ENCODE results near the gene MRO.

MRO gene

DNA sequence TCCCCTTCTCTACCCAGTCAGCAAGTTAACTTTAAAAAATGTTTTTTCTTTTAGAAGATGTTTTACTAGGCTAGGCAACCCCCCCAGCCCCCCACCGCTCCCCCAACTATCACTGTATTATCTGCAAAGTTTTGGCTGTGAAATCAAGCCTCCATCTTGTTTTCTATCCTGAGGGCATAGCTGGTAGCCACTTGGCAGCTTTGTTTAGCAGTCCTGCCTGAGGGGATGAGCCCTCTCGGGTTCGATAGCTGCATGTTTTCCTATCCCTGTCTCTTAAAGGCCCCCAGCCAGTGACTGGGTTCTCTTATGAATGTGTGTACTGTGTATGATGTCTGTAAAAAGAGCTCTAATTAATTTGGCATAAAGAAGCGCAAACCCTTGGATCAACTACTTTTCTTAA is 43.4 kb downstream of the MRO start:
- in situ Hi-C loops (cut with MboI; ENCODE audit: low sequenced_read_pairs, unreplicated experiment): no loop called here
- no peak for DNase-seq (ENCODE audit: low spot score)
- TF ChIP-seq, protein P1, sequence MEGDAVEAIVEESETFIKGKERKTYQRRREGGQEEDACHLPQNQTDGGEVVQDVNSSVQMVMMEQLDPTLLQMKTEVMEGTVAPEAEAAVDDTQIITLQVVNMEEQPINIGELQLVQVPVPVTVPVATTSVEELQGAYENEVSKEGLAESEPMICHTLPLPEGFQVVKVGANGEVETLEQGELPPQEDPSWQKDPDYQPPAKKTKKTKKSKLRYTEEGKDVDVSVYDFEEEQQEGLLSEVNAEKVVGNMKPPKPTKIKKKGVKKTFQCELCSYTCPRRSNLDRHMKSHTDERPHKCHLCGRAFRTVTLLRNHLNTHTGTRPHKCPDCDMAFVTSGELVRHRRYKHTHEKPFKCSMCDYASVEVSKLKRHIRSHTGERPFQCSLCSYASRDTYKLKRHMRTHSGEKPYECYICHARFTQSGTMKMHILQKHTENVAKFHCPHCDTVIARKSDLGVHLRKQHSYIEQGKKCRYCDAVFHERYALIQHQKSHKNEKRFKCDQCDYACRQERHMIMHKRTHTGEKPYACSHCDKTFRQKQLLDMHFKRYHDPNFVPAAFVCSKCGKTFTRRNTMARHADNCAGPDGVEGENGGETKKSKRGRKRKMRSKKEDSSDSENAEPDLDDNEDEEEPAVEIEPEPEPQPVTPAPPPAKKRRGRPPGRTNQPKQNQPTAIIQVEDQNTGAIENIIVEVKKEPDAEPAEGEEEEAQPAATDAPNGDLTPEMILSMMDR (IDR thresholded peaks at IDR 0.05; ENCODE audit: borderline replicate concordance, control extremely low read depth, extremely low read depth, insufficient read depth, missing control alignments): no peak

DNA sequence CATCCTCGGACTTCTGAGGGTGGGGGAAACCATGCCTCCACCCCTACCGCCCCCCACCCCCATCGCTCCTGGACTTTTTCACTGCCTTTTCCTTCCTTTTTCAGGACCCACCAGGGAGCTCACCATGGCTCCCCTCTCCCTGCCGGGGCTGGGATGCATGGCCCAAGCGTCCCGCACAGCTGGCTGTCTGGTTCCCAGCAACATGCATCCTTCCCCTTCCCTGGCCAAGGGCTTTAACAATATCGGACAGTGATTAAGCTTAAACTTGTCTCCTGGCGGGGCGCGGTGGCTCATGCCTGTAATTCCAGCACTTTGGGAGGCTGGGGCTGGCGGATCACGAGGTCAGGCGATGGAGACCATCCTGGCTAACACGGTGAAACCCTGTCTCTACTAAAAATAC is 44.1 kb downstream of the MRO start:
- DNase-seq (ENCODE audit: low spot score): no peak
- TF ChIP-seq, protein P1 (IDR thresholded peaks at IDR 0.05; ENCODE audit: borderline replicate concordance, control extremely low read depth, extremely low read depth, insufficient read depth, missing control alignments): no peak
- in situ Hi-C loops (cut with MboI; ENCODE audit: low sequenced_read_pairs, unreplicated experiment): no loop called here

DNA sequence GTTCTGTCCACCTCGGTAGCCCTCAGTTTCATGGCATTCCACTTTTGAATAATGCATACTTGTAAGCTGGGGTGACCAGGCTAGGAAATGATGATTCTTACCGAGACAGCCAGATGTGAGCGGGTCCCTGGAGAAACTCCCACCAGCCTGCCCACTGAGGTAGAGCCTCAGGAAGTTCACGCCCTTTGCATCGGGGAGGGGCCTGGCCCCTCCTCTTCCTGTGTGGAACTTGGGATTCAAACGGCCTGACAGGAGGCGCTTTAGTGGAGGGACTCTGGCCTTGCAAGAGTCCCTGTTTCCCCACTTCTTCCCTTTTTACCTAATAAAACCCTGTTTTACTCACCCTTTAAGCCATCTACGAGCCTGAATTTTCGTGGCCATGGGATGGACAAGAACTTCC is 44.6 kb downstream of the MRO start:
- TF ChIP-seq, protein P1 (IDR thresholded peaks at IDR 0.05; ENCODE audit: borderline replicate concordance, control extremely low read depth, extremely low read depth, insufficient read depth, missing control alignments): no peak
- no peak for DNase-seq (ENCODE audit: low spot score)
- in situ Hi-C loops (cut with MboI; ENCODE audit: low sequenced_read_pairs, unreplicated experiment): no loop called here

- no peak for DNase-seq (ENCODE audit: low spot score)
- TF ChIP-seq, protein P1 (IDR thresholded peaks at IDR 0.05; ENCODE audit: borderline replicate concordance, control extremely low read depth, extremely low read depth, insufficient read depth, missing control alignments): no peak
- in situ Hi-C loops (cut with MboI; ENCODE audit: low sequenced_read_pairs, unreplicated experiment): no loop called here
Measured at GRCh38 chr18:50769463-50769862, 50.4 kb downstream of the MRO start.

- in situ Hi-C loops (cut with MboI; ENCODE audit: low sequenced_read_pairs, unreplicated experiment): no loop called here
- TF ChIP-seq, protein P1 (IDR thresholded peaks at IDR 0.05; ENCODE audit: borderline replicate concordance, control extremely low read depth, extremely low read depth, insufficient read depth, missing control alignments): no peak
- no peak for DNase-seq (ENCODE audit: low spot score)
Measured at GRCh38 chr18:50757358-50757757, 62.5 kb downstream of the MRO start.

DNA sequence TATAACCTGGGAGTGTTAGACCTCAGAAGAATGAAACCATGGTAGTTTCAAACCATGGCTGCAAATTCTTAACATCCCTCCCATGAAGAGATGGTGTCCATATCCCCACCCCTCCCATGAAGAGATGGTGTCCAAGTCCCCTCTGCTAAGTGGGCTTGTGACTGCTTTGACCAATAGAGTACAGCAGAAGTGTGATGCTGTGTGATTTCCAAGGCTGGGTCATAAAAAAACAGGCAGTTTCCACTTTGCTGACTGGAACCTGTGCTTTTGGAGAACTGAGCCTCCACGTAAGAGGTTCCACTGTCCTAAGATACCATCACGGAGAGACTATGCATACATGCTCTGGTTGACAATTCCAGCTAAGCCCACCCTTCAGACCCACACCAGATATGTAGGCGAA is 65.5 kb downstream of the MRO start:
- DNase-seq (ENCODE audit: low spot score): no peak
- in situ Hi-C loops (cut with MboI; ENCODE audit: low sequenced_read_pairs, unreplicated experiment): no loop called here
- TF ChIP-seq, protein P1 (IDR thresholded peaks at IDR 0.05; ENCODE audit: borderline replicate concordance, control extremely low read depth, extremely low read depth, insufficient read depth, missing control alignments): no peak

DNA sequence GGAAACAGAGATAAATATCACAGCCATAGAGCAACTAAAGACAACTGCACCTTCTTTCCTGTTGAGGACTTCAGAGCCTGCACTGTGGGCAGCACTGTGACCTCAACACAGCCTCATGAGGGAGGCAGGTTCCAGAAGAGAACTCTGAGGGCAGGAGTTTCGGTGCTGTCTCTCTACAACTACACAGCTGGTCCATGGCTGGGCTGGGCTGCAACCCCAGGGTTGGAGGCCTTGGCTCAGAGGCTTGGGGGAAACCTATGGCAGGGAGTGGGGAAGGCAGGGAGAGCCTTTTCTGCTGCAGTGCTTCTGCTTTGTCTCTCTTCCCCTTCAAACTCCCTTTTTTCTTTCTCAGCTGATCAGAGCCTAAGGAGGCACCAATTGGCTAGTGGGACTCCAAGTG is 66.5 kb downstream of the MRO start:
- TF ChIP-seq, protein P1 (IDR thresholded peaks at IDR 0.05; ENCODE audit: borderline replicate concordance, control extremely low read depth, extremely low read depth, insufficient read depth, missing control alignments): no peak
- no peak for DNase-seq (ENCODE audit: low spot score)
- in situ Hi-C loops (cut with MboI; ENCODE audit: low sequenced_read_pairs, unreplicated experiment): no loop called here
